GF-D8 (cell line): ENCODE results near the gene CDKAL1.
"Not testable (repeated sequence)": the region's sequence is repeated elsewhere in the genome, so short reads cannot be mapped to it uniquely, and the experiment has no call there.

Source experiments
- DNase-seq: peaks from one replicate; lab custom pipeline; 2025; lab: John Stamatoyannopoulos, UW

Gene CDKAL1

DNA sequence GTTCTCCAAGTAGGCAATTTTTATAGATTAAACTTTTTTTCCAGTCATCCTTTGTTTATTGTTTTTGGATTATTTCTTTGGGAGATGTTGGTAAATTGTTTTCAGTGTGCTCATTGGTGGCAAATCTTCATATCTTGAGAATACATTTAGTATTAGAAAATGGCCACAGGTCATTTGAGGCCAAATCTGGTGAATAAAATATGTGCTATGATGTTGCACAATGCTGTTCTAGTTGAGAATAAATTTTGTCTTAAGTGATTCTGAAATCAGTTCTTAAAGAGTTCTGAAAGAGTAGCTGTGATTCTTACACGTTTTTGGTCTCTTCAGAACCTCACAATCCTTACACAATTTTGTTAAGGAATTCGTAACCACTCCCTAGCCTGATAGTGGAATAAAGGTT is 20.1 kb downstream of the CDKAL1 start:
- DNase-seq = no peak

GRCh38 chr6:20554817-20555216 is 20.6 kb downstream of the CDKAL1 start:
- DNase-seq = no peak

- DNase-seq = no peak
These were observed 25.8 kb downstream of the CDKAL1 start for GRCh38 chr6:20559924-20560551.

DNA sequence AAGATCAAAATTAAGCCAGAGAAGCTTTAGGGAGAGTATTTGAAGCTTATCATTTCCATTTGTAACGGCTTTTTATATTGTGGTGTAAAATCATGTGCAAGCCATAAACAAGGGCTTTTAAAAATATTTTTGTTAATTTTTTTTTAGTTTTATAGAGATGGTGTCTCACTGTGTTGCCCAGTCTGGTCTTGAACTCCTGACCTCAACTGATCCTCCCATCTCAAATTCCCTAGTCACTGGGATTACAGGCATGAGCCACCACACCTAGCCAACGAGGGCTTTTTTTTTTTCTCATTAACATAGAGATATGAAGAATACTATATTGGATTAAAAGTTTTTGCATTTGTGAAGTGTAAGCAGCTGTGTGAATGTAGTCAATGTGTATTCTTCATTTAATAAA is 29.1 kb downstream of the CDKAL1 start:
- no peak for DNase-seq

DNA sequence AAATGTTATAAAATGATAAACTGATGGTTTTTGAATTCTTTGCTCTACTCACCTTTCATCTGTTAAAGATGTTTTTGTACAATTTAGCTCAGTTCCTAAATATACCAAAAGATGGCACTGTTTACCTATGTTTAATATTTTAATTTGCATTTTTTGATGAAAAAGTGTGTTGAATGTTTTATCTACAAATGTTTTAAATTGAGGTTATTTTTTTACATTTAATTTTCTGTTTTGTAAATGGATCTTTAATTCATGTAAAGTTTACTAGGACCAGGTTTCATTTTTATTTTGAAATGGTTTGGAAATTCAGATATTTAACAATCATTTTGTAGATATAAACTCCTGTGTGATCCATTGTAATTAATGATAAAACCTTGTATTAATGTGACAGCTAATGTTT is 30.0 kb downstream of the CDKAL1 start:
- no peak for DNase-seq

GRCh38 chr6:20564777-20565176 is 30.5 kb downstream of the CDKAL1 start:
- DNase-seq = no peak

- no peak for DNase-seq
These were observed 31.1 kb downstream of the CDKAL1 start for GRCh38 chr6:20565342-20565741.

DNA sequence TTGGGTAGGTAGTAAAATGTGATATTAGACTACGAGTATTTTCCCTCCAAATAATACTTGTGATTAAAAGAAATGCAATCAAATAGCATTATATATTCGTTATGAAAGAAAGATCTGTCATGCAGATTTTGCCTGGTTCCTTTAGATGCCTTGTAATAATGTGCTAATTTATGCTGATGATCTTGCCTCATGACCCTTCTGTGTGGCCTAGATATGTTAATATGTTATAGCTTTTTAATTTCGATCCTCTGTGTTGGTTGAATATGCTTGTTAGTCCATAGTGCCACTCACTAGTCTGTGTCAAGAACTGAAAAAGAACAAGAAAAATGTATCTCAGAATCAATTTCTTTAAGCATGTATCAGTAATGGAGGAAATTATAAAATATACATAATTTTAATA is 31.9 kb downstream of the CDKAL1 start:
- DNase-seq = no peak

- DNase-seq = no peak
These were observed 34.8 kb downstream of the CDKAL1 start for GRCh38 chr6:20569000-20569610.

GRCh38 chr6:20571261-20571660 is 37.0 kb downstream of the CDKAL1 start:
- DNase-seq = no peak

- DNase-seq = no peak
These were observed 38.0 kb downstream of the CDKAL1 start for GRCh38 chr6:20572288-20572687.

GRCh38 chr6:20572940-20573339 is 38.7 kb downstream of the CDKAL1 start:
- peak; percentile 46 for DNase-seq

GRCh38 chr6:20574355-20574754 is 40.1 kb downstream of the CDKAL1 start:
- DNase-seq = no peak

DNA sequence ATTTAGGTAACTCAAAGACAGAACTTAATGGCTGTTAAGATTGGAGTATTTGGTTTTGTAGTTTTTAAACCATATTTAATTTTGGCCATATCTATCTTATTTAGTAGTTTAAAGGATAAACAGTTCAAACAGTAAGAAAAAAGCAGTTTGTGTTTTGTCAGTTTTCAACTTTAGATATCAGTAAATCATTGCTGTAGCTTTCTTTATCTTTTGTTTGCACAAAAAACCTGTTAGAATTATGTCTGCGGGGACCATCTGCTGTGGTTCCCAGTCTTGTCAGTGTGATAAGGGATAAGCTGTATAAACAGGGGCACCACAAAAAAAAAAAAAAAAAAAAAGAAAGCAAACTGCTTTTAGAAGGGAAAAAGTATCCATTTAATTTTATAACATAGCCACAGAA is 40.9 kb downstream of the CDKAL1 start:
- DNase-seq = no peak

GRCh38 chr6:20575704-20576451 is 41.6 kb downstream of the CDKAL1 start:
- no peak for DNase-seq

DNA sequence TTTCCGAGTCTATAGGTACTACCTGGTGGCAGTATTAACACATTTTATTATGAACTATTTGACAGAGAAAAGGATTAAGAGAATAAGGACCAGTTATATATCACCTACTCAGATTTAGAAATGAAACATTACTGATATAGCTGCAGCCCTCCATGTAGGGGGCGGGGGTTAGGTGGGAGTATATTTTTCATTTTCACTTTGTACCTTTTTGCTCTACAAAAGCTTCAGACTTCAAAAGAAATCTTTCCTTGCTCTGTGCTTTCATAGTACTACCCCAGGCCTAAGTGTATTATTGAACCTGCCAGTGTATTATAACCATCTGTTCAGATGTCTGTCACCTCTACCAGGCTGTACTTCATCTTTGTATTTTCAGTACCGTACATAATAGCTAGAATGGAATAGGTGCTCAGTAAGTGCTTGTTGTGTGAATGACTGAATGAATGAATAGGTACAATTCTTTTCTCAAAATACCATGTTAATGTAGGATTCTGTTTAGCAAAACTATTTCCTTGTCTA is 43.0 kb downstream of the CDKAL1 start:
- no peak for DNase-seq

DNA sequence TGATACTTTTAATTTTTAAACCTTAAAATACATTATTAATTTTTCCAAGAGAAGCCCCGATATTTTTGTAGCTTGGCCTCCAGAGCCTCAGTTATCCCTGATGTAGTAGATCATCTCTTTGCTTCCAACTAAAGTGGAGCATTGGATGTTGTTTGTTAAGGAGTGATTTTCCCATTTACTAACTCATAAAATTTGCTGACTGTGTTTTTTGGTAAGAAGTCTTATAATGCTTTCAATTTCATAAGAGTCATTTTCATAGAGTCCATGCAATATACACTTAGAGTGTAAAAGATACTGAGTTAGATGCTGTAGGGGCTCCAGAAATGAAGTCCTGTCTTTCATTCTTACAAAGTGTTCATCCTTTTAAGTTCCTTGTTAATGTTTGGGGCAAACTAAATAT is 46.8 kb downstream of the CDKAL1 start:
- DNase-seq = no peak

- DNase-seq = no peak
These were observed 48.6 kb downstream of the CDKAL1 start for GRCh38 chr6:20582586-20583443.

DNA sequence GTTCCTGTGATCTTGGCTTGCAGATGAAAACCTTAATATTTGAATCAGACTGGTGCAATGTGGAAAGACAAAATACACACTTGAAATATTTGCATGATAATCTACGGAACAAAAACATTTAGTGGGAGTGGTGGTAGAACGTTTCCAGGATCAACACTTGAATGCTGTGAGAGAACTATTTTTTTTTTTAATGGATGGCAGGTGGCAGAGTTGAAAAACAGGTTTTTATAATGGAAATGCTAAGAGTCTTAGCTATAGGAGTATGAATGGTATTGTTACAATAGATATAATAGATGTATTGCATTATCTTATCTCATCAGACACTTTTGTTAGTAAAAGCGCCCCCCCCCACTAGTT is 49.2 kb downstream of the CDKAL1 start:
- no peak for DNase-seq

DNA sequence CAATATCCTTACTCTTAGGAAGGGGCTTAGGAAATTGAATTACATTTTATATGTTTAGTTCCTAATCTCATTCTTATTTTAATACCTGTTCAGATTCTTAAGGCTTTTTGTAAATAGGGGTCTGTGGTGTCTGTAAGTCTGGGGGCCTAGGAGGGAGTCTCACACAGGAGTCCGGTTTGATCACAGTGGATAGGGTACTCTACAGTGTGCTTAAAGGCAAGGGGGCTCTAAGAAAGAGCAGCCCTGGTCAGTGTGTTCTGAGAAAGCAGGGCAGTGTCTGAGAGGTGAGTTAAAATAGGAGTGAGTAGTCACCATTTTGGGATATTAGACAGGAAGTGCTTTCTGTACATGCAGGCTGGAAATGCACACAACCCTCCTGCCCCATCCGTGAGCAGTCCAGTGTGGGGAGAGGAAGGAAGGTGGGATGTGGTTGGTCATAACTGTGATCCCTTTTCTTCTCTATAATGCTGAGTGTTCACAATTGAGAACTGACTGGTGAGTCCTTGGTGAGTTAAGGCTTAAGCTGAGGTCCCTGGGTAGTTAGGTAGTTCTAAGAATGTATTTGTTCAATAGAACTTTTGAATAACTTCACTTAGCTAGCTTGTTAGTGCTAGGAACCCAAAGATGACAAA is 50.0 kb downstream of the CDKAL1 start:
- DNase-seq = no peak

DNA sequence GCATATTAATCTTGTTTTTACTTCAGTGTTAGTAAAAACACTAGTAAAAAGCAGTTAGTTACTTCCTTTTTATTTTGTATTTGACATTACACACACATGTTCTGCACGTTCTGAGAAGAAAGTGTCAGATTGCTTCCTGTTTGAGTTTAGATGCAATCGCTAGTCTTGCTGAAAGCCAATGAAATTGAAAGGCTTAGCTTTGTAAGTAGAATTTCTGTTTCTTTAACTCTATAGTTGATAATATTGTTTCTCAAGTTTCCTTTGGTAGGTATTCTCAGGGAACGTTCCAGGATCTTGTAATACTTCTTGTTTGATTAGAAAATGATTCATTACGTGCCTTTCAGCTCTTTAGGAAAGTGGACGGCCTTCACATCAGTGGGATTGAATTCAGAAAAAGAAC is 55.0 kb downstream of the CDKAL1 start:
- DNase-seq = peak; percentile 21

DNA sequence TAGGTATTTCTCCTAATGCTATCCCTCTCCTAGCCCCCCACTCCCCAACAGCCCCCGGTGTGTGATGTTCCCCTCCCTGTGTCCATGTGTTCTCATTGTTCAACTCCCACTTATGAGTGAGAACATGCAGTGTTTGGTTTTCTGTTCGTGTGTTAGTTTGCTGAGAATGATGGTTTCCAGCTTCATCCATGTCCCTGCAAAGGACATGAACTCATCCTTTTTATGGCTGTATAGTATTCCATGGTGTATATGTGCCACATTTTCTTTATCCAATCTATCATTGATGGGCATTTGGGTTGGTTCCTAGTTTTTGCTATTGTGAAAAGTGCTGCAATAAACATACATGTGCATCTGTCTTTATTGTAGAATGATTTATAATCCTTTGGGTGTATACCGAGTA is 56.2 kb downstream of the CDKAL1 start:
- not testable (repeated sequence) for DNase-seq
